ENCODE results near the gene RASA3. TPM values are rescaled to one million over a fixed set of nuclear protein-coding genes. Genes with fewer than 3 reads are reported as not detected.
"Not testable (repeated sequence)": the region's sequence is repeated elsewhere in the genome, so short reads cannot be mapped to it uniquely, and the experiment has no call there.

RASA3 gene
- total and polyA plus RNA-seq, 2 of the 4 experiments (the other 2 are of a cell fraction), result 21.0 to 31.4 TPM

DNA sequence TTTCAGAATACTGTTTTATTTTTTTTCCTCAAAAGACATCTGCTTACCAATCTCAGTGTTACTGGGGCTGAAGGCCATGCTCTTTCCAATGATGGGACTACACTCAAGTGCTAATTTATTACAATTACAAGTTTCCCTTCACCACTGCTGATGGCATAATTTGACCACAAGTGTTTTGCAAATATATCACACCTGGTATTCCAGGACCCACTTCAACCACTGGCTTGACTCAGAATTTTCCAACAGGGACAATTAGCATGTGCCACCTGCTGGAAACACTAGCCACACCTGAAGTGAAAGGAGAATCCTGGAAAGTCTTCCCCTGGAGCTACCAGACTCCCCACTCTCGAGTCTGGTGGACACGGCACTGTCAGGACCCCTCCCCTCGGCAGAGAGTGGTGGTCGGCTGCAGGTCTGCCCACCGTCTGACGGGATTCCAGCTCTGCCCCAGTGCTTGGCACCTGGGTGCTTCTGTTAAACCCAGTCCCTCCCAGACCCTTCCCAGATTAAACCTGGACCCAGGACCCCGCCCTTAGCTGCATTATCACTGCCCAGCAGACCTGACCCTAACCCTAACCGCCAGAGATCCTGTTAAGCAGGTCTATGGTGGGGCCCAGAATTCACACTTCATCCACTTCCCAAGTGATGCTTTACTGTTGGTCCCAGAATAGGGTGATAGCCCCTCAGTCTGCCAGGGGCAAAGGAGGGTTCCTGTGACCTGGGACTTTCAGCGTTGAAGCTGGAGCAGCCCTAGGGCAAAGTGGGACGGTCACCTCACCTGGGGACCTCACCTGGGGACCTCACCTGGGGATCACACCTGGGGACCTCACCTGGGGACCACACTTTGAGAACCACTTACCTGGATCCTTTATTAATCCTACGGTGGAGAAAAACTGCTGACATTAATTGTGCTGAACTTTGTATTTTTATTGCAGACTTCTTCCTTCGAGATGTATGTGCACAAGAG, 17.6 kb upstream of the RASA3 start (continued):
- TF ChIP-seq, protein P1, sequence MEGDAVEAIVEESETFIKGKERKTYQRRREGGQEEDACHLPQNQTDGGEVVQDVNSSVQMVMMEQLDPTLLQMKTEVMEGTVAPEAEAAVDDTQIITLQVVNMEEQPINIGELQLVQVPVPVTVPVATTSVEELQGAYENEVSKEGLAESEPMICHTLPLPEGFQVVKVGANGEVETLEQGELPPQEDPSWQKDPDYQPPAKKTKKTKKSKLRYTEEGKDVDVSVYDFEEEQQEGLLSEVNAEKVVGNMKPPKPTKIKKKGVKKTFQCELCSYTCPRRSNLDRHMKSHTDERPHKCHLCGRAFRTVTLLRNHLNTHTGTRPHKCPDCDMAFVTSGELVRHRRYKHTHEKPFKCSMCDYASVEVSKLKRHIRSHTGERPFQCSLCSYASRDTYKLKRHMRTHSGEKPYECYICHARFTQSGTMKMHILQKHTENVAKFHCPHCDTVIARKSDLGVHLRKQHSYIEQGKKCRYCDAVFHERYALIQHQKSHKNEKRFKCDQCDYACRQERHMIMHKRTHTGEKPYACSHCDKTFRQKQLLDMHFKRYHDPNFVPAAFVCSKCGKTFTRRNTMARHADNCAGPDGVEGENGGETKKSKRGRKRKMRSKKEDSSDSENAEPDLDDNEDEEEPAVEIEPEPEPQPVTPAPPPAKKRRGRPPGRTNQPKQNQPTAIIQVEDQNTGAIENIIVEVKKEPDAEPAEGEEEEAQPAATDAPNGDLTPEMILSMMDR (conservative IDR thresholded peaks at IDR 0.05; ENCODE audit: low read depth, low read length), result no peak

DNA sequence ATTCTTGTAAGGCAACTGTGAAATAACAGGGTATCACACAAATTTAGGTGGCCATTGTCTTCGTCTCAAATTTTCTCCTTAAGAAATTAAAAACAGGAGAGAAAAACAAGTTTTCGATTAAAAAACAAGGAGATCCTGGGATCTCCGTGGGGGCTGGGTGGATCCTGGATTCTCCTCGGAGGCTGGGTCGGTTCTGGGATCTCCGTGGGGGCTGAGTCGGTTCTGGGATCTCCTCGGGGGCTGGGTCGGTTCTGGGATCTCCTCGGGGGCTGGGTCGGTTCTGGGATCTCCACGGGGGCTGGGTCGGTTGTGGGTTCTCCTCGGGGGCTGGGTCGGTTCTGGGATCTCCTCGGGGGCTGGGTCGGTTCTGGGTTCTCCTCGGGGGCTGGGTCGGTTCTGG, 16.5 kb upstream of the RASA3 start:
- H3K4ac ChIP-seq (ENCODE audit: low read depth, low read length); H3K18ac ChIP-seq (ENCODE audit: low read depth, low read length); H4K5ac ChIP-seq (ENCODE audit: low read depth, low read length); H3K23ac ChIP-seq (ENCODE audit: low read depth, low read length); H3K9me3 ChIP-seq (ENCODE audit: control insufficient read depth, insufficient read depth, low read length); H3K9me1 ChIP-seq (ENCODE audit: insufficient read depth, low read length); H2BK20ac ChIP-seq (ENCODE audit: low read depth, low read length); H2BK5ac ChIP-seq (ENCODE audit: low read depth, low read length, poor library complexity, severe bottlenecking); H2AK9ac ChIP-seq (replicated peaks; ENCODE audit: low read depth, low read length, poor library complexity); H2AFZ ChIP-seq (replicated peaks; ENCODE audit: low read length, poor library complexity); H2AK5ac ChIP-seq (ENCODE audit: low read depth, low read length); in situ Hi-C loops (cut with MboI; ENCODE audit: low sequenced_read_pairs); H4K8ac ChIP-seq (ENCODE audit: low read depth in 2 of 2, low read length in 2 of 2); ATAC-seq (ENCODE audit: low read depth); H4K20me1 ChIP-seq (ENCODE audit: insufficient read depth, low read length); H2BK15ac ChIP-seq (ENCODE audit: low read depth, low read length); dilution Hi-C loops (cut with HindIII; ENCODE audit: low sequenced_read_pairs, unreplicated experiment); H3K27ac ChIP-seq (ENCODE audit: insufficient read depth, low read length); H2BK120ac ChIP-seq (ENCODE audit: low read depth, low read length); BruUV-seq (replicated peaks); H3K4me2 ChIP-seq (ENCODE audit: low read depth, low read length); H3K14ac ChIP-seq (replicated peaks; ENCODE audit: low read depth, low read length); H3K4me1 ChIP-seq (ENCODE audit: control insufficient read depth, insufficient read depth, low read length); intact Hi-C loops (cut with micrococcal nuclease); POLR2A ChIA-PET (ENCODE audit: unreplicated experiment); H3K79me1 ChIP-seq (ENCODE audit: low read depth in 1 of 2, low read length in 2 of 2); H3K56ac ChIP-seq (ENCODE audit: extremely low read depth, insufficient read depth, low read length); H3K9ac ChIP-seq (ENCODE audit: low read depth, low read length); H3K36me3 ChIP-seq (ENCODE audit: control insufficient read depth, insufficient read depth, low read length); H3K4me3 ChIP-seq (ENCODE audit: insufficient read depth, low read depth, low read length); H4K91ac ChIP-seq (ENCODE audit: insufficient read depth, low read depth, low read length); DNase-seq: not testable (repeated sequence)
- CTCF ChIA-PET, result interaction anchor here (0.6 kb wide), 1 partner anchor 18 kb away, joined by 3 read pairs; no protein-coding TSS in a partner anchor
- peaks cover 31% of the 10 kb centered on the region for H3K27me3 ChIP-seq (ENCODE audit: control insufficient read depth, insufficient read depth, low read length)
- 90% methylated on average over 2 of the region's 19 CpGs; no CpG with 5 or more reads in 1 of the 2 experiments for WGBS, 2 experiments (ENCODE audit: extremely low coverage in 2 of 2, insufficient read length in 1 of 2)

All from IMR-90 (cell line).